Ovary (tissue), 9 donors: ENCODE measurements around the gene NAPSA. TPM values are rescaled to one million over a fixed set of nuclear protein-coding genes. Genes with fewer than 3 reads are reported as not detected.
"Not testable (repeated sequence)": the region's sequence is repeated elsewhere in the genome, so short reads cannot be mapped to it uniquely, and the experiment has no call there.

Experiments
- DNase-seq, 5 donors: peaks; one replicate each; pipeline ENCODE4 v3.0.0-alpha.2; 2019 to 2020
- H3K27ac ChIP-seq, 2 donors: fragments of 200-600 bp; one replicate each; pipeline versions ENCODE4 v1.5.1 to v1.8.0; 2019 to 2022
- H3K27me3 ChIP-seq: fragments of 200-600 bp; one replicate; pipeline ENCODE4 v1.8.0; 2022
- H3K36me3 ChIP-seq: fragments of 200-600 bp; sonication (generic); one replicate; pipeline ENCODE4 v1.5.1; 2019
- H3K4me1 ChIP-seq: one replicate; pipeline ENCODE4 v1.8.1; 2013; ENCODE audit warnings: mild to moderate bottlenecking, moderate library complexity; ENCODE audit not compliant: insufficient read depth
- H3K4me3 ChIP-seq: fragments of 200-600 bp; sonication (generic); one replicate; pipeline ENCODE4 v1.5.1; 2017
- H3K9me3 ChIP-seq, 2 donors: fragments of 200-600 bp in 1 of 2; sonication (generic) in 1 of 2; one replicate each; pipeline versions ENCODE4 v1.5.1 to v1.8.1; 2013 to 2019; ENCODE audit warnings: mild to moderate bottlenecking in 1 of 2, moderate library complexity in 1 of 2
- CTCF ChIP-seq, 3 donors: fragments of 450-650 bp in 2 of 3; fragments of 200-600 bp in 1 of 3; IDR thresholded peaks; one replicate each; pipeline versions ENCODE4 v1.5.1 to v1.8.0; 2016 to 2022; ENCODE audit warnings: antibody characterized with exemption in 3 of 3, mild to moderate bottlenecking in 1 of 3
- EP300 ChIP-seq: sonication (generic); formaldehyde crosslinking; IDR thresholded peaks from one replicate; pipeline ENCODE4 v1.6.1; 2017; ENCODE audit warnings: antibody characterized with exemption
- POLR2A ChIP-seq: fragments of 450-650 bp; IDR thresholded peaks from one replicate; pipeline ENCODE4 v1.6.1; 2017; ENCODE audit warnings: antibody characterized with exemption, mild to moderate bottlenecking, moderate library complexity
- WGBS, 3 donors: extraction: QIAGEN DNeasy Blood & Tissue Kit in 1 of 3; methylation state at CpG; one replicate each; pipeline versions ENCODE4 v1.1.5 to v1.1.7; 2013 to 2017; 5-methylcytosine and 5-hydroxymethylcytosine counted together
- intact Hi-C, 4 donors: fragments of 100-400 bp; cut with DNase I; formaldehyde crosslinking; loops; one replicate each; pipeline versions ENCODE4 v1.11.0 to v1.15.1; 2022 to 2023
- polyA plus RNA-seq, 2 donors: library from polyadenylated mRNA; stranded (reverse); fragments of 200-250 nt in 1 of 2; fragments of 350-450 nt in 1 of 2; fragmentation: Illumina TruSeq in 1 of 2; extraction: RNeasy Lipid Tissue Mini Kit (QIAGEN cat#74804) in 1 of 2; gene quantifications; one replicate each; pipeline ENCODE4 v1.2.3, GENCODE V29; 2013 to 2014
- total RNA-seq, 7 donors: library from RNA; depleted of rRNA in 2 of 7; stranded (reverse); fragments of >200 nt in 2 of 7; fragmentation: NEBNext Ultra II Directional in 3 of 7; extraction: Animal tissue kit (Norgen Biotek cat#: 25700) in 3 of 7; gene quantifications; one replicate each; pipeline versions ENCODE4 v1.1.0 to v1.2.4, GENCODE V29; 2016 to 2023
- donor health status: DM: no; HTN: no; CAD: no; lungs with moderate emphysema.
- donor health status: DM: no; HTN: no; CAD: no.
- donor health status: Bipolar disorder and iron deficiency.
- donor health status: DM: yes; HTN: yes; CAD: no.
- donor health status: DM: no; HTN: no; CAD: no.
- donor health status: DM: yes; HTN: yes; CAD: no.

Gene NAPSA
- total and polyA plus RNA-seq, 9 donors, result 0.40 to 2.7 (median 0.97) TPM

DNA sequence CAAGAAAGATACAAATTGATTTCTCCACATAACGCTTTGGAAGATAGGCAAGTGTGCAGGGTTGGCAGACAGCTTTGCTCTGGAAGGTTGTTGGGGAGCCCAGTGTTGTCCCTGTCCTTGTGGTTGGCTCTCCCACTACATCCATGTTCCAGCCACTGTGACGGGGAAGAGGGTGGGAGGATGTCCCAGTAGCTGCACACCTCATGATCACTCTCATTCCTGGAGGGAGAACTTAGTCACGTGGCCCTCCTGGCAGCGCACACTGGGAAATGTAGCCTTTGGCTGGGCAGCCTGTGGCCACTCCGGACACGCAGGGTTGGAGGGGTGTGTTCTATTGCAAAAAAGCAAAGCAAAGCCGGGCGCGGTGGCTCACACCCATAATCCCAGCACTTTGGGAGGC is 28.6 kb upstream of the NAPSA start:
- Histone ChIP-seq H3K4me3 (no peak overlapping the region), H3K9me3 (no peaks in the 10 kb centered on the region), H3K27ac (no peak overlapping the region), H3K4me1 (no peaks in the 10 kb centered on the region), H3K36me3 (no peaks in the 10 kb centered on the region), H3K27me3 (no peaks in the 10 kb centered on the region)
- intact Hi-C loops, result no loop called here
- no peak for DNase-seq
- WGBS, 3 donors, result 94 to 99% (median 95%) methylated on average over 9 of the region's 9 CpGs
- TF ChIP-seq EP300 (no peak), CTCF (IDR thresholded peaks at IDR 0.05) (no peak), POLR2A (no peak)

GRCh38 chr19:50393589-50393988 is 28.1 kb upstream of the NAPSA start:
- TF ChIP-seq EP300 (no peak), POLR2A (no peak), CTCF (IDR thresholded peaks at IDR 0.05) (no peak)
- H3K27ac ChIP-seq, result no peak overlapping the region
- no peaks in the 10 kb centered on the region for H3K9me3 ChIP-seq
- DNase-seq, result no peak
- no peak overlapping the region for H3K4me3 ChIP-seq
- intact Hi-C loops, result no loop called here
- no peaks in the 10 kb centered on the region for H3K36me3 ChIP-seq
- WGBS, 3 donors, result 89 to 94% (median 89%) methylated on average over 4 of the region's 4 CpGs
- no peaks in the 10 kb centered on the region for H3K27me3 ChIP-seq
- H3K4me1 ChIP-seq, result no peaks in the 10 kb centered on the region

DNA sequence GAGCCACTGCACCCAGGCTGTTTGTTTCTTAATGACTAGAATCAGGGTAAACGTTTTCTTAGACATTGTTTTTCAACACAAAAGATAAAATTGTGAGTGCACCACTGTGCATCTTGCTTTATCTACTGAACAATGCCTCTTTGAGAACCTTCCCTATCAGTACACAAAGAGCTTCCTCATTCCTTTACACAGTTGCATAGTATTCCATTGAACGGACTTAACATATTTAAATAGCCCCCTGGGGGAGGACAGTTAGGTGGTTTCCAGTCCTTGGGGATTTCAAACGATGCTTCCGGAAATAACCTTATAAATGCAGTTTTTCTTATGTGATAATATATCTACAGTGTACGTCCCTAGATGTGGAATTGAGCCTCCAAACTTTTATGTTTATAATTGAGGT is 27.3 kb upstream of the NAPSA start:
- no peak overlapping the region for H3K27ac ChIP-seq
- H3K27me3 ChIP-seq, result no peaks in the 10 kb centered on the region
- TF ChIP-seq CTCF (IDR thresholded peaks at IDR 0.05) (no peak), EP300 (no peak), POLR2A (no peak)

GRCh38 chr19:50390952-50391351 is 25.5 kb upstream of the NAPSA start:
- H3K27me3 ChIP-seq, intact Hi-C loops, H3K27ac ChIP-seq, H3K9me3 ChIP-seq, H3K36me3 ChIP-seq, H3K4me1 ChIP-seq, DNase-seq, H3K4me3 ChIP-seq: not testable (repeated sequence)
- 89 to 95% (median 94%) methylated on average over 17 to 23 of the region's 23 CpGs for WGBS, 3 donors

More for the DNA sequence above, 27.3 kb upstream of the NAPSA start:
- DNase-seq, result no peak
- H3K9me3 ChIP-seq, result no peaks in the 10 kb centered on the region
- H3K36me3 ChIP-seq, result no peaks in the 10 kb centered on the region
- WGBS, 3 donors, result 88 to 96% (median 92%) methylated on average over 5 of the region's 5 CpGs
- intact Hi-C loops, result no loop called here
- no peaks in the 10 kb centered on the region for H3K4me1 ChIP-seq
- H3K4me3 ChIP-seq, result no peak overlapping the region

- intact Hi-C loops, H3K9me3 ChIP-seq, DNase-seq, H3K36me3 ChIP-seq, H3K4me1 ChIP-seq, H3K27me3 ChIP-seq, H3K27ac ChIP-seq, H3K4me3 ChIP-seq: not testable (repeated sequence)
- WGBS, 3 donors, result 33 to 52% (median 39%) methylated on average over 3 of the region's 3 CpGs
Measured at GRCh38 chr19:50390295-50390694, 24.9 kb upstream of the NAPSA start.

- H3K4me3 ChIP-seq, result no peak overlapping the region
- peaks cover 2% of the 10 kb centered on the region for H3K4me1 ChIP-seq
- DNase-seq, result no peak
- TF ChIP-seq EP300 (no peak), POLR2A (no peak), CTCF (IDR thresholded peaks at IDR 0.05) (no peak)
- WGBS, 3 donors, result 95 to 97% (median 96%) methylated on average over 8 of the region's 8 CpGs
- no peaks in the 10 kb centered on the region for H3K27me3 ChIP-seq
- intact Hi-C loops, result loop anchor here in 1 of 4 donors (10.0 kb wide), 1 partner anchor 417 kb away; no protein-coding TSS in a partner anchor
- H3K27ac ChIP-seq, result no peak overlapping the region
- no peaks in the 10 kb centered on the region for H3K36me3 ChIP-seq
- no peaks in the 10 kb centered on the region for H3K9me3 ChIP-seq
Measured at GRCh38 chr19:50387868-50388245, 22.4 kb upstream of the NAPSA start.
